A673 (cell line): Measurements from ENCODE around the gene ARPC1A.

Experiments used
- EZH2 ChIP-seq: fragments of 200-600 bp; sonication (generic); IDR thresholded peaks from 2 replicates; pipeline ENCODE4 v1.6.1; 2017; ENCODE audit warnings: borderline replicate concordance, low read depth, mild to moderate bottlenecking, mixed read lengths, antibody characterized with exemption, low read length; ENCODE audit not compliant: poor library complexity, severe bottlenecking
- TF ChIP-seq, protein P1 (sequence below): fragments of 300-800, 200-600 bp; sonication (generic); conservative IDR thresholded peaks from 2 replicates; pipeline ENCODE4 v1.5.1; 2017; ENCODE audit warnings: low read depth, mild to moderate bottlenecking, antibody characterized with exemption, low read length, moderate library complexity, mixed read lengths

DNA sequence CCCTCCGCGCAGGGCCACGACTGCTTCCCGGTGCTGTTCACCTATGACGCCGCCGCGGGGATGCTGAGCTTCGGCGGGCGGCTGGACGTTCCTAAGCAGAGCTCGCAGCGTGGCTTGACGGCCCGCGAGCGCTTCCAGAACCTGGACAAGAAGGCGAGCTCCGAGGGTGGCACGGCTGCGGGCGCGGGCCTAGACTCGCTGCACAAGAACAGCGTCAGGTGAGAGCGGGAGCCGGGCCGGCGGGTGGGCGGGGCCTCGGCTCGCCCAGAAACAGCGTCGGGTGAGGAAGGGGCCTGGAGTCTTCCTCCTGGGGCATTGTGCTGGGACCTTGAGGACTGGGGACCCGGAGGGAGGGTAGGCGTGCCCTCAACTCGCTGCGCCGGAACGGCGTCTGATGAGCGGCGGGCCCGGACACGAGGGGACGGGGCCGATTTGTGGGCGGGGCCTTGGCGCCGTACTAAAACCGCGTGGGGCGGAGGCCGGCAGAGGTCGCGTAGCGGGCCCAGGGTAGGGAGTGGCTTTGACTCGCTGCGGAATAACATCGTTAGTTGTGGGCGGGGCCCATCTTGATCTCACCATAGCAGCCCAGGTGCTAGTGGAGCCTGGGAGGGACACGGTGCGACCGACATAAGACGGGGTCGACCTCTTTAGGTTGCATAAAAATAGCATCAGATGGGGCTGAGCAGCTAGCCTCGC is 67.1 kb downstream of the ARPC1A start:
- TF ChIP-seq, protein P1, sequence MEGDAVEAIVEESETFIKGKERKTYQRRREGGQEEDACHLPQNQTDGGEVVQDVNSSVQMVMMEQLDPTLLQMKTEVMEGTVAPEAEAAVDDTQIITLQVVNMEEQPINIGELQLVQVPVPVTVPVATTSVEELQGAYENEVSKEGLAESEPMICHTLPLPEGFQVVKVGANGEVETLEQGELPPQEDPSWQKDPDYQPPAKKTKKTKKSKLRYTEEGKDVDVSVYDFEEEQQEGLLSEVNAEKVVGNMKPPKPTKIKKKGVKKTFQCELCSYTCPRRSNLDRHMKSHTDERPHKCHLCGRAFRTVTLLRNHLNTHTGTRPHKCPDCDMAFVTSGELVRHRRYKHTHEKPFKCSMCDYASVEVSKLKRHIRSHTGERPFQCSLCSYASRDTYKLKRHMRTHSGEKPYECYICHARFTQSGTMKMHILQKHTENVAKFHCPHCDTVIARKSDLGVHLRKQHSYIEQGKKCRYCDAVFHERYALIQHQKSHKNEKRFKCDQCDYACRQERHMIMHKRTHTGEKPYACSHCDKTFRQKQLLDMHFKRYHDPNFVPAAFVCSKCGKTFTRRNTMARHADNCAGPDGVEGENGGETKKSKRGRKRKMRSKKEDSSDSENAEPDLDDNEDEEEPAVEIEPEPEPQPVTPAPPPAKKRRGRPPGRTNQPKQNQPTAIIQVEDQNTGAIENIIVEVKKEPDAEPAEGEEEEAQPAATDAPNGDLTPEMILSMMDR: no peak
- no peak for TF ChIP-seq EZH2
